ENCODE measurements around the gene LYST. TPM values are rescaled to one million over a fixed set of nuclear protein-coding genes. Genes with fewer than 3 reads are reported as not detected.

Gene LYST
- total and polyA plus RNA-seq, 2 donors = 25.7 to 67.4 TPM

- DNase-seq (ENCODE audit: low read depth in 6 of 9, low spot score in 9 of 9) = no peak
- Histone ChIP-seq H3K4me3 (ENCODE audit: low read length in 2 of 2) (no peak overlapping the region), H3K4me1 (ENCODE audit: control insufficient read depth in 2 of 2, insufficient read depth in 2 of 2, low read length in 2 of 2) (no peaks in the 10 kb centered on the region), H3K27me3 (ENCODE audit: control insufficient read depth in 2 of 2, insufficient read depth in 1 of 2, low read length in 1 of 2) (no peaks in the 10 kb centered on the region), H3K36me3 (ENCODE audit: control insufficient read depth in 2 of 2, insufficient read depth in 2 of 2, low read length in 1 of 2) (peaks cover 12 to 66% of the 10 kb centered on the region in 2 donors), H3K27ac (ENCODE audit: low read depth in 1 of 2, low read length in 1 of 2) (no peak overlapping the region), H3K9me3 (ENCODE audit: control insufficient read depth in 2 of 2, insufficient read depth in 1 of 2, low read length in 1 of 2) (no peaks in the 10 kb centered on the region)
- 100% methylated on average over 1 of the region's 1 CpG for WGBS
Measured at GRCh38 chr1:235825229-235825628, 41.5 kb downstream of the LYST start.

- Histone ChIP-seq H3K4me3 (ENCODE audit: low read length in 2 of 2) (no peak overlapping the region), H3K27me3 (ENCODE audit: control insufficient read depth in 2 of 2, insufficient read depth in 1 of 2, low read length in 1 of 2) (no peaks in the 10 kb centered on the region), H3K4me1 (ENCODE audit: control insufficient read depth in 2 of 2, insufficient read depth in 2 of 2, low read length in 2 of 2) (no peaks in the 10 kb centered on the region), H3K27ac (ENCODE audit: low read depth in 1 of 2, low read length in 1 of 2) (no peak overlapping the region), H3K36me3 (ENCODE audit: control insufficient read depth in 2 of 2, insufficient read depth in 2 of 2, low read length in 1 of 2) (peaks cover 16 to 68% of the 10 kb centered on the region in 2 donors), H3K9me3 (ENCODE audit: control insufficient read depth in 2 of 2, insufficient read depth in 1 of 2, low read length in 1 of 2) (no peaks in the 10 kb centered on the region)
- WGBS = 96% methylated on average over 5 of the region's 5 CpGs
- no peak for DNase-seq (ENCODE audit: low read depth in 6 of 9, low spot score in 9 of 9)
Measured at GRCh38 chr1:235823684-235824083, 43.0 kb downstream of the LYST start.

- Histone ChIP-seq H3K27ac (ENCODE audit: low read depth in 1 of 2, low read length in 1 of 2) (no peak overlapping the region), H3K36me3 (ENCODE audit: control insufficient read depth in 2 of 2, insufficient read depth in 2 of 2, low read length in 1 of 2) (peaks cover 17 to 69% of the 10 kb centered on the region in 2 donors), H3K27me3 (ENCODE audit: control insufficient read depth in 2 of 2, insufficient read depth in 1 of 2, low read length in 1 of 2) (no peaks in the 10 kb centered on the region), H3K4me3 (ENCODE audit: low read length in 2 of 2) (no peak overlapping the region), H3K4me1 (ENCODE audit: control insufficient read depth in 2 of 2, insufficient read depth in 2 of 2, low read length in 2 of 2) (no peaks in the 10 kb centered on the region), H3K9me3 (ENCODE audit: control insufficient read depth in 2 of 2, insufficient read depth in 1 of 2, low read length in 1 of 2) (no peaks in the 10 kb centered on the region)
- no peak for DNase-seq (ENCODE audit: low read depth in 6 of 9, low spot score in 9 of 9)
Measured at GRCh38 chr1:235822685-235823084, 44.0 kb downstream of the LYST start.

GRCh38 chr1:235821361-235821981, 45.2 kb downstream of the LYST start:
- no peak for DNase-seq (ENCODE audit: low read depth in 6 of 9, low spot score in 9 of 9)
- Histone ChIP-seq H3K27ac (ENCODE audit: low read depth in 1 of 2, low read length in 1 of 2) (no peak overlapping the region), H3K4me3 (ENCODE audit: low read length in 2 of 2) (no peak overlapping the region)

GRCh38 chr1:235820061-235820460, 46.6 kb downstream of the LYST start:
- Histone ChIP-seq H3K4me1 (ENCODE audit: control insufficient read depth in 2 of 2, insufficient read depth in 2 of 2, low read length in 2 of 2) (no peaks in the 10 kb centered on the region), H3K4me3 (ENCODE audit: low read length in 2 of 2) (no peak overlapping the region), H3K36me3 (ENCODE audit: control insufficient read depth in 2 of 2, insufficient read depth in 2 of 2, low read length in 1 of 2) (peaks cover 12 to 61% of the 10 kb centered on the region in 2 donors), H3K27ac (ENCODE audit: low read depth in 1 of 2, low read length in 1 of 2) (no peak overlapping the region), H3K9me3 (ENCODE audit: control insufficient read depth in 2 of 2, insufficient read depth in 1 of 2, low read length in 1 of 2) (no peaks in the 10 kb centered on the region), H3K27me3 (ENCODE audit: control insufficient read depth in 2 of 2, insufficient read depth in 1 of 2, low read length in 1 of 2) (no peaks in the 10 kb centered on the region)
- no peak for DNase-seq (ENCODE audit: low read depth in 6 of 9, low spot score in 9 of 9)
- 95% methylated on average over 1 of the region's 1 CpG for WGBS

More at GRCh38 chr1:235821361-235821981, 45.2 kb downstream of the LYST start:
- Histone ChIP-seq H3K27me3 (ENCODE audit: control insufficient read depth in 2 of 2, insufficient read depth in 1 of 2, low read length in 1 of 2) (no peaks in the 10 kb centered on the region), H3K4me1 (ENCODE audit: control insufficient read depth in 2 of 2, insufficient read depth in 2 of 2, low read length in 2 of 2) (no peaks in the 10 kb centered on the region), H3K9me3 (ENCODE audit: control insufficient read depth in 2 of 2, insufficient read depth in 1 of 2, low read length in 1 of 2) (no peaks in the 10 kb centered on the region), H3K36me3 (ENCODE audit: control insufficient read depth in 2 of 2, insufficient read depth in 2 of 2, low read length in 1 of 2) (peaks cover 12 to 65% of the 10 kb centered on the region in 2 donors)
- 98% methylated on average over 3 of the region's 3 CpGs for WGBS

- WGBS = over 99% methylated on average over 5 of the region's 5 CpGs
- H3K27ac ChIP-seq (ENCODE audit: low read depth in 1 of 2, low read length in 1 of 2) = no peak overlapping the region
- peaks cover 12 to 70% of the 10 kb centered on the region in 2 donors for H3K36me3 ChIP-seq (ENCODE audit: control insufficient read depth in 2 of 2, insufficient read depth in 2 of 2, low read length in 1 of 2)
- no peaks in the 10 kb centered on the region for H3K9me3 ChIP-seq (ENCODE audit: control insufficient read depth in 2 of 2, insufficient read depth in 1 of 2, low read length in 1 of 2)
- H3K4me3 ChIP-seq (ENCODE audit: low read length in 2 of 2) = no peak overlapping the region
- DNase-seq (ENCODE audit: low read depth in 6 of 9, low spot score in 9 of 9) = no peak
- no peaks in the 10 kb centered on the region for H3K27me3 ChIP-seq (ENCODE audit: control insufficient read depth in 2 of 2, insufficient read depth in 1 of 2, low read length in 1 of 2)
- no peaks in the 10 kb centered on the region for H3K4me1 ChIP-seq (ENCODE audit: control insufficient read depth in 2 of 2, insufficient read depth in 2 of 2, low read length in 2 of 2)
Measured at GRCh38 chr1:235818632-235819136, 48.0 kb downstream of the LYST start.

- Histone ChIP-seq H3K4me3 (ENCODE audit: low read length in 2 of 2) (no peak overlapping the region), H3K9me3 (ENCODE audit: control insufficient read depth in 2 of 2, insufficient read depth in 1 of 2, low read length in 1 of 2) (no peaks in the 10 kb centered on the region), H3K27ac (ENCODE audit: low read depth in 1 of 2, low read length in 1 of 2) (no peak overlapping the region), H3K27me3 (ENCODE audit: control insufficient read depth in 2 of 2, insufficient read depth in 1 of 2, low read length in 1 of 2) (no peaks in the 10 kb centered on the region), H3K36me3 (ENCODE audit: control insufficient read depth in 2 of 2, insufficient read depth in 2 of 2, low read length in 1 of 2) (peaks cover 8 to 63% of the 10 kb centered on the region in 2 donors), H3K4me1 (ENCODE audit: control insufficient read depth in 2 of 2, insufficient read depth in 2 of 2, low read length in 2 of 2) (no peaks in the 10 kb centered on the region)
- 98% methylated on average over 5 of the region's 5 CpGs for WGBS
- DNase-seq (ENCODE audit: low read depth in 6 of 9, low spot score in 9 of 9) = no peak
Measured at GRCh38 chr1:235817101-235817728, 49.5 kb downstream of the LYST start.

GRCh38 chr1:235809688-235810397, 56.9 kb downstream of the LYST start:
- peaks cover 17 to 77% of the 10 kb centered on the region in 2 donors for H3K36me3 ChIP-seq (ENCODE audit: control insufficient read depth in 2 of 2, insufficient read depth in 2 of 2, low read length in 1 of 2)
- H3K27me3 ChIP-seq (ENCODE audit: control insufficient read depth in 2 of 2, insufficient read depth in 1 of 2, low read length in 1 of 2) = no peaks in the 10 kb centered on the region
- 98% methylated on average over 12 of the region's 12 CpGs for WGBS
- H3K9me3 ChIP-seq (ENCODE audit: control insufficient read depth in 2 of 2, insufficient read depth in 1 of 2, low read length in 1 of 2) = no peaks in the 10 kb centered on the region
- DNase-seq (ENCODE audit: low read depth in 6 of 9, low spot score in 9 of 9) = no peak
- no peak overlapping the region for H3K27ac ChIP-seq (ENCODE audit: low read depth in 1 of 2, low read length in 1 of 2)
- H3K4me3 ChIP-seq (ENCODE audit: low read length in 2 of 2) = no peak overlapping the region
- H3K4me1 ChIP-seq (ENCODE audit: control insufficient read depth in 2 of 2, insufficient read depth in 2 of 2, low read length in 2 of 2) = no peaks in the 10 kb centered on the region

- H3K4me3 ChIP-seq (ENCODE audit: low read length in 2 of 2) = no peak overlapping the region
- no peak for DNase-seq (ENCODE audit: low read depth in 6 of 9, low spot score in 9 of 9)
- peaks cover 22 to 70% of the 10 kb centered on the region in 2 donors for H3K36me3 ChIP-seq (ENCODE audit: control insufficient read depth in 2 of 2, insufficient read depth in 2 of 2, low read length in 1 of 2)
- H3K27me3 ChIP-seq (ENCODE audit: control insufficient read depth in 2 of 2, insufficient read depth in 1 of 2, low read length in 1 of 2) = no peaks in the 10 kb centered on the region
- no peaks in the 10 kb centered on the region for H3K4me1 ChIP-seq (ENCODE audit: control insufficient read depth in 2 of 2, insufficient read depth in 2 of 2, low read length in 2 of 2)
- no peak overlapping the region for H3K27ac ChIP-seq (ENCODE audit: low read depth in 1 of 2, low read length in 1 of 2)
- H3K9me3 ChIP-seq (ENCODE audit: control insufficient read depth in 2 of 2, insufficient read depth in 1 of 2, low read length in 1 of 2) = no peaks in the 10 kb centered on the region
- 98% methylated on average over 6 of the region's 6 CpGs for WGBS
Measured at GRCh38 chr1:235808223-235808622, 58.5 kb downstream of the LYST start.

All from thymus (tissue), 11 donors.